Keratinocyte (primary cell): ENCODE results near the gene TMEM240.

Experiments used
- EZH2 ChIP-seq: IDR thresholded peaks from one replicate; pipeline ENCODE4 v1.6.1; 2012; ENCODE audit warnings: inconsistent platforms, mild to moderate bottlenecking, low read length, moderate library complexity
- TF ChIP-seq, protein P1 (sequence below), 3 experiments: IDR thresholded peaks in 1 of 3; conservative IDR thresholded peaks in 1 of 3; optimal IDR thresholded peaks in 1 of 3; 2 replicates in 2 of 3; 3 replicates in 1 of 3; pipeline versions ENCODE3 to v1.5.1; 2011; ENCODE audit warnings: low read length in 3 of 3, mild to moderate bottlenecking in 3 of 3, moderate library complexity in 2 of 3, control low read depth in 1 of 3, inconsistent platforms in 1 of 3; ENCODE audit not compliant: insufficient read depth in 2 of 3; ENCODE audit errors: extremely low read depth in 1 of 3

DNA sequence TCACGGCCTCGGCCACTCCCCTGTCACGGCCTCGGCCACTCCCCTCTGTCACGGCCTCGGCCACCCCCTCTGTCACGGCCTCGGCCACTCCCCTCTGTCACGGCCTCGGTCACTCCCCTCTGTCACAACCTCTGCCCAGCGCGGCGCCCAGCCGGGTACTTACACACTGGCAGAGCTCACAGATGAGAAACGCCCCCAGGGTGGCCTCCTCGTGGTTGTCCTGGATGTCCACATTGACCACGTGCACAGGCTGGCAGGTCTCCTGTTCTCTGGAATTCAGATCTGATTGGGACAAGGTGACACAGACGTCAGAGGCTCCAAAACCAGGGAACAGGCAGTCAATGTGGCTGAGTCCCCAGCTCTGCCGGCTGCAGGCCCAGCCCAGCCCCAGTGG, 3.3 kb upstream of the TMEM240 start:
- TF ChIP-seq, protein P1, sequence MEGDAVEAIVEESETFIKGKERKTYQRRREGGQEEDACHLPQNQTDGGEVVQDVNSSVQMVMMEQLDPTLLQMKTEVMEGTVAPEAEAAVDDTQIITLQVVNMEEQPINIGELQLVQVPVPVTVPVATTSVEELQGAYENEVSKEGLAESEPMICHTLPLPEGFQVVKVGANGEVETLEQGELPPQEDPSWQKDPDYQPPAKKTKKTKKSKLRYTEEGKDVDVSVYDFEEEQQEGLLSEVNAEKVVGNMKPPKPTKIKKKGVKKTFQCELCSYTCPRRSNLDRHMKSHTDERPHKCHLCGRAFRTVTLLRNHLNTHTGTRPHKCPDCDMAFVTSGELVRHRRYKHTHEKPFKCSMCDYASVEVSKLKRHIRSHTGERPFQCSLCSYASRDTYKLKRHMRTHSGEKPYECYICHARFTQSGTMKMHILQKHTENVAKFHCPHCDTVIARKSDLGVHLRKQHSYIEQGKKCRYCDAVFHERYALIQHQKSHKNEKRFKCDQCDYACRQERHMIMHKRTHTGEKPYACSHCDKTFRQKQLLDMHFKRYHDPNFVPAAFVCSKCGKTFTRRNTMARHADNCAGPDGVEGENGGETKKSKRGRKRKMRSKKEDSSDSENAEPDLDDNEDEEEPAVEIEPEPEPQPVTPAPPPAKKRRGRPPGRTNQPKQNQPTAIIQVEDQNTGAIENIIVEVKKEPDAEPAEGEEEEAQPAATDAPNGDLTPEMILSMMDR (optimal IDR thresholded peaks at IDR 0.05 in 1 of 3, IDR thresholded peaks at IDR 0.05 in 1 of 3, conservative IDR thresholded peaks at IDR 0.05 in 1 of 3; ENCODE audit: extremely low read depth in 1 of 3, insufficient read depth in 2 of 3, low read length in 3 of 3), result no peak
- no peak for TF ChIP-seq EZH2
